ENCODE data around the gene CLPX.
"Not testable (repeated sequence)": the region's sequence is repeated elsewhere in the genome, so short reads cannot be mapped to it uniquely, and the experiment has no call there.

Gene CLPX

DNA sequence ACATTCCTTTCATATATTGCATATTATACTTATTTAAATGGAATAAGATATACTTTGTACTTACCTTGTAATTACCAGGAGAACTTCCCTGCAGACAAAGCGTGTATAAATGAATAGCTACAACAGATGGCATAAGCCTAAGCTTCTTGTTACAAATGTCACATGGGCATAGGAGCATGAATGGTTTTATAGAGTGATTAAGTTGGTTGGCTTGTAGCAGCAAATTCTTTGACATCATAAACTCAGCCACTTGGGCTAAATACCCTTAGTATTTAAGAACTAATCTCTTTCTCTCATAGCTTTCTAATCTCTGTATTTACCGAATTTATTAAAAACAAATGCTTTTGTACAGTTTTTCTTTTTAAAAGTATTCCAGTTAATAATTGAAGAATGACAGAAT lies 70.1 kb downstream of the CLPX start, which contains the start of gene UBAP1L:
TSS of gene UBAP1L (minus strand) at position 115 of the 400 bp plus-strand sequence. CDS start 8,985 bp downstream, outside the sequence.
- Mint-ChIP-seq H3K36me3 (ENCODE audit: low read depth) (peaks cover 86% of the 10 kb centered on the region), H3K27me3 (no peaks in the 10 kb centered on the region), H3K27ac (no peak within 1 kb of the TSS), H3K4me1 (ENCODE audit: low read depth) (no peaks in the 10 kb centered on the region), H3K9me3 (no peaks in the 10 kb centered on the region), H3K4me3 (no peak within 1 kb of the TSS)
- DNase-seq, result no peak

GRCh38 chr15:65110676-65111292 lies 74.4 kb downstream of the CLPX start:
- Mint-ChIP-seq H3K27ac (peak overlapping the region; percentile 5), H3K4me1 (ENCODE audit: low read depth) (peaks cover 5% of the 10 kb centered on the region), H3K4me3 (no peak overlapping the region), H3K36me3 (ENCODE audit: low read depth) (peaks cover 69% of the 10 kb centered on the region), H3K27me3 (no peaks in the 10 kb centered on the region), H3K9me3 (no peaks in the 10 kb centered on the region)
- DNase-seq, result no peak

GRCh38 chr15:65106011-65106590 lies 79.0 kb downstream of the CLPX start:
- Mint-ChIP-seq H3K4me1 (ENCODE audit: low read depth) (peaks cover 5% of the 10 kb centered on the region), H3K9me3 (no peaks in the 10 kb centered on the region), H3K4me3 (no peak overlapping the region), H3K27ac (no peak overlapping the region), H3K27me3 (no peaks in the 10 kb centered on the region), H3K36me3 (ENCODE audit: low read depth) (peaks cover 65% of the 10 kb centered on the region)
- no peak for DNase-seq

- no peak overlapping the region for H3K4me3 Mint-ChIP-seq
- H3K36me3 Mint-ChIP-seq (ENCODE audit: low read depth), result peaks cover 70% of the 10 kb centered on the region
These were observed 80.1 kb downstream of the CLPX start for GRCh38 chr15:65105038-65105437.

DNA sequence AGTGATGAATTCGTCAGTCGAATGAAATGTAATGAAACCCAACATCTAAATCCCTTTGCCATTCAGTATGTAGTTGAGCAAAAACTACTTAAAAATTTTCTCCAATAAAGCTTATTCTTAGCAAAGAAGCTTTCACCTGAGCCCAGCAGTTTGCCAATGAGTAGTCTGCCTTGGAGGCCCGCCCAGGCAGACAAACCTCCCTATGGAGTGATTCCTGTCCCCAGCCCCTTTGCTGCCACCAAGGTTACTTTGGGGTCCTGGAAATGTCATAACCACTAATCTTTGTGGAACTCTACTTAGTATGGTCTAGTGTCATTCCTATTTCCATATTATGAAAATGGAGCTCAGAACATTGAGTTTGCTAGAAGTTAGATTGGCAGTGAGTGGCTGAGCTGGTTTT lies 82.2 kb downstream of the CLPX start:
- no peak for DNase-seq
- Mint-ChIP-seq H3K27me3 (no peaks in the 10 kb centered on the region), H3K9me3 (no peaks in the 10 kb centered on the region), H3K36me3 (ENCODE audit: low read depth) (peaks cover 80% of the 10 kb centered on the region), H3K27ac (no peak overlapping the region), H3K4me3 (no peak overlapping the region), H3K4me1 (ENCODE audit: low read depth) (peaks cover 5% of the 10 kb centered on the region)

More at GRCh38 chr15:65105038-65105437, 80.1 kb downstream of the CLPX start:
- no peaks in the 10 kb centered on the region for H3K27me3 Mint-ChIP-seq
- H3K4me1 Mint-ChIP-seq (ENCODE audit: low read depth), result peaks cover 5% of the 10 kb centered on the region
- no peaks in the 10 kb centered on the region for H3K9me3 Mint-ChIP-seq
- H3K27ac Mint-ChIP-seq, result no peak overlapping the region
- DNase-seq, result no peak

GRCh38 chr15:65101891-65102708 lies 83.0 kb downstream of the CLPX start:
- peaks cover 84% of the 10 kb centered on the region for H3K36me3 Mint-ChIP-seq (ENCODE audit: low read depth)
- H3K27me3 Mint-ChIP-seq, result no peaks in the 10 kb centered on the region
- H3K4me3 Mint-ChIP-seq, result no peak overlapping the region
- H3K4me1 Mint-ChIP-seq (ENCODE audit: low read depth), result peaks cover 5% of the 10 kb centered on the region
- DNase-seq, result no peak
- no peaks in the 10 kb centered on the region for H3K9me3 Mint-ChIP-seq
- H3K27ac Mint-ChIP-seq, result no peak overlapping the region

DNA sequence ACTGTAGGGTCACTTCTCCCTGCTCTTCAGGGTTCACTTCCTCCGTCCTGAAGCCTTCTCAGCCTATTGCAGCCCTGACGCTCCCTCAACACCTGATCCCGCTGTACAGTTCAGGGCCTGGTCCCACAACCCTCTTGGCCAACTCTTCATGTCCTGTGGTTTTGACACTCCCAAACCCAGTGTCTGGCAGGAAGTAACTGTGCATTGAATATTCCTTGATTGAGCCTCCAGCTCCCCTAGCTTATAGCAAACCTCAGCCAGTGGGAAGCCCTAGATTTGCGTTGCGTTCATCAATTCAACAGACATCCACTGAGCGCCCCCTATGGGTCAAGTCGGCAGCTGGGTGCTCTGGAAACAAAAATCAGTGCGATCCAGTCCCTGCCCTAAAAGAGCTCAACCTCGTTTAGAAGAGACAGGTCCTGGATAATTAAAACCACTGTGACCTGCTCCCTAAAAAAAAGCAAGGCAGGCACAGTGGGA lies 83.7 kb downstream of the CLPX start:
- peaks cover 5% of the 10 kb centered on the region for H3K4me1 Mint-ChIP-seq (ENCODE audit: low read depth)
- H3K27me3 Mint-ChIP-seq, result no peaks in the 10 kb centered on the region
- no peak overlapping the region for H3K27ac Mint-ChIP-seq
- H3K36me3 Mint-ChIP-seq (ENCODE audit: low read depth), result peaks cover 89% of the 10 kb centered on the region
- no peak overlapping the region for H3K4me3 Mint-ChIP-seq
- peak; percentile 67 for DNase-seq
- H3K9me3 Mint-ChIP-seq, result no peaks in the 10 kb centered on the region

DNA sequence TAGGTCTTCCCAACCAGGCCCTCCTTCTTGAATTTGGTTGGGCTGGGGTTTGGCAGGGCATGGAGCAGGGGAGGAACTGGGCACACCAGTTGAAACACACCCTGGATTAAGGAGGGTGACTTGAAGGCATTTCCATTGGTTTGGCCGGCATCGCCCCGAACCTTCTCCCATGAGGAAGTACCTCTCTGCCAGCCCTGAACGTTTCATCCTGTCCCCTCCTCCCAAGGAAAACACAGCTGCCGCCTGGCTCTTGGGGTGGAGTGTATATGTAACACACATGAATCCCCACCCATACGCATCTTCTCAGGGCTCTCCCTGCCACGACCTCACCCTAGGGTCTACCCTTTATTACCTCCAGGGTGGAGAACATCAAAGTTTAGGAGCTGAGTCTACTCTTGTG lies 84.7 kb downstream of the CLPX start:
- Mint-ChIP-seq H3K4me3 (no peak overlapping the region), H3K27me3 (no peaks in the 10 kb centered on the region), H3K4me1 (ENCODE audit: low read depth) (no peaks in the 10 kb centered on the region), H3K27ac (no peak overlapping the region), H3K9me3 (no peaks in the 10 kb centered on the region), H3K36me3 (ENCODE audit: low read depth) (peaks cover 79% of the 10 kb centered on the region)
- DNase-seq, result no peak

GRCh38 chr15:65099801-65100200 lies 85.3 kb downstream of the CLPX start:
- peaks cover 74% of the 10 kb centered on the region for H3K36me3 Mint-ChIP-seq (ENCODE audit: low read depth)
- DNase-seq; H3K27me3 Mint-ChIP-seq; H3K4me3 Mint-ChIP-seq; H3K9me3 Mint-ChIP-seq; H3K27ac Mint-ChIP-seq; H3K4me1 Mint-ChIP-seq (ENCODE audit: low read depth): not testable (repeated sequence)

DNA sequence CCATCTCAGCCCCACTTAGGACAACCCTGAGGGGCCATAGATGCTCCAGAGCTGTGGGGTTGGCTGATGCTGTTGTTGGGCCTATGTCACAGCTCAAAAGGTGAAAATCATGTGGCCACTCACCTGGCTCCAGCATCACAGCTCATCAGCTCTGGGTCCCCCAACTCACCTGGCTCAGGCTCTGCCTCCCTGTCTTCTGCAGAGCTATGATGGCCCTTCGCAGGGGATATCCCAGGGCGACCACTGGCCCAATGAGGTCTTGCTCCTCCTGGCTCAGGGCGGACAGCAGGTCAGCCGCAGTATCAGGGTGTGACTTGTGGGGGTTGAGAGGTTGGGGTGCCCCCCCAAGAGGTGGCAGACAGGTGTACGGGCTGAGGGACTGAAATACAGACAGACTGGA lies 85.8 kb downstream of the CLPX start:
- Mint-ChIP-seq H3K27me3 (no peaks in the 10 kb centered on the region), H3K4me1 (ENCODE audit: low read depth) (no peaks in the 10 kb centered on the region), H3K4me3 (no peak overlapping the region), H3K36me3 (ENCODE audit: low read depth) (peaks cover 70% of the 10 kb centered on the region), H3K9me3 (no peaks in the 10 kb centered on the region), H3K27ac (no peak overlapping the region)
- DNase-seq, result no peak
